Stimulated activated CD8-positive, alpha-beta memory T cell treated with anti-CD3 and anti-CD28 coated beads, Interleukin-2, amount 100 ng/mL, for 1 hour (primary cell): ENCODE results near the gene BAD.
"Not testable (repeated sequence)": the region's sequence is repeated elsewhere in the genome, so short reads cannot be mapped to it uniquely, and the experiment has no call there.

ENCODE experiments used
- DNase-seq, 2 donors: peaks; one replicate each; pipeline ENCODE4 v3.0.0-alpha.2; 2020; ENCODE audit warnings: low read depth in 2 of 2

The BAD gene

GRCh38 chr11:64284048-64284961 lies at the start of gene BAD:
BAD (minus strand) TSS chr11:64284665; CDS start chr11:64284368, 297 bp downstream.
- peak; percentile 82 to 87 for DNase-seq

GRCh38 chr11:64333556-64333955 lies 49.1 kb upstream of the BAD start:
- DNase-seq: no peak

GRCh38 chr11:64331569-64332371 lies 47.3 kb upstream of the BAD start:
- peak; percentile 45 to 55 for DNase-seq

GRCh38 chr11:64330888-64331287 lies 46.4 kb upstream of the BAD start:
- DNase-seq: no peak

GRCh38 chr11:64327993-64328392 lies 43.5 kb upstream of the BAD start:
- no peak for DNase-seq

- DNase-seq: no peak
Observed at GRCh38 chr11:64327375-64327774, 42.9 kb upstream of the BAD start.

- no peak for DNase-seq
Observed at GRCh38 chr11:64324692-64325469, 40.4 kb upstream of the BAD start.

GRCh38 chr11:64323984-64324383 lies 39.5 kb upstream of the BAD start:
- not testable (repeated sequence) for DNase-seq

GRCh38 chr11:64323373-64323772 lies 38.9 kb upstream of the BAD start:
- no peak for DNase-seq

GRCh38 chr11:64322925-64323260 lies 38.4 kb upstream of the BAD start:
- no peak for DNase-seq

- no peak for DNase-seq
Observed at GRCh38 chr11:64321533-64321932, 37.1 kb upstream of the BAD start.

- no peak for DNase-seq
Observed at GRCh38 chr11:64321026-64321425, 36.6 kb upstream of the BAD start.

- no peak for DNase-seq
Observed at GRCh38 chr11:64320556-64320955, 36.1 kb upstream of the BAD start.

- DNase-seq: no peak
Observed at GRCh38 chr11:64318766-64319761, 34.6 kb upstream of the BAD start.

GRCh38 chr11:64317961-64318765 lies 33.7 kb upstream of the BAD start, which contains the start of gene PRDX5:
PRDX5 (plus strand) TSS chr11:64318121; CDS start chr11:64318216, 95 bp downstream.
- DNase-seq: peak; percentile 87 to 88

- peak; percentile 86 to 89 for DNase-seq
Observed at GRCh38 chr11:64317325-64317960, 33.0 kb upstream of the BAD start, which contains the start of gene TRMT112. TRMT112 (minus strand) TSS chr11:64317559; CDS start chr11:64317526, 33 bp downstream.

GRCh38 chr11:64316672-64317324 lies 32.3 kb upstream of the BAD start:
- no peak for DNase-seq

- not testable (repeated sequence) for DNase-seq
Observed at GRCh38 chr11:64315667-64316526, 31.4 kb upstream of the BAD start.
